MM.1S (cell line): ENCODE data around the gene EMC8.

ENCODE experiments used
- EZH2 ChIP-seq: fragments of 300-600 bp; sonication (generic); optimal IDR thresholded peaks from 2 replicates; pipeline ENCODE3; 2017; ENCODE audit warnings: low read depth, mild to moderate bottlenecking, antibody characterized with exemption, low read length, mixed read lengths
- EZH2phosphoT487 ChIP-seq: fragments of 300-600 bp; sonication (generic); IDR thresholded peaks from 2 replicates; pipeline ENCODE4 v1.6.1; 2018; ENCODE audit warnings: antibody characterized with exemption, low read length
- TF ChIP-seq, protein P1 (sequence below): fragments of 300-600 bp; sonication (generic); IDR thresholded peaks from 2 replicates; pipeline ENCODE4 v1.5.1; 2016; ENCODE audit warnings: antibody characterized with exemption, low read length, mixed read lengths

DNA sequence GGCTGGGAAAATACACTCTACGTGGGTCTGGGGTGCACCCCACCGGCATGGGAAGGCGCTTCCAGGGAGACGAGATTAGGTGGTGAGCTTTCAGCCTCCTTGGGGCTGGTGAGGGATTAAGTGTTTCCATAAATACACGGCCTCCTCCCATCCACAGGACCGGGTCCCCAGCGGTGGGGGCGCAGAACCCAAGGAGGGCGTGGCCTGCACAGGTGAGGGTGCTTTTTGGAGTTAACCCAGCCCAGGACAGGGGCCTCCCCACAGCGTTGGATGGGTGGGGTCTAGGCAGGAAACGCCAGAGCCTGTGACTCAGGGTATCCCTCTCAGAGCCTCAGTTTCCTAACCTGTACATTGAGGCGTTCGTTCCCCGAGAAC lies 49.6 kb downstream of the EMC8 start:
- TF ChIP-seq, protein P1, sequence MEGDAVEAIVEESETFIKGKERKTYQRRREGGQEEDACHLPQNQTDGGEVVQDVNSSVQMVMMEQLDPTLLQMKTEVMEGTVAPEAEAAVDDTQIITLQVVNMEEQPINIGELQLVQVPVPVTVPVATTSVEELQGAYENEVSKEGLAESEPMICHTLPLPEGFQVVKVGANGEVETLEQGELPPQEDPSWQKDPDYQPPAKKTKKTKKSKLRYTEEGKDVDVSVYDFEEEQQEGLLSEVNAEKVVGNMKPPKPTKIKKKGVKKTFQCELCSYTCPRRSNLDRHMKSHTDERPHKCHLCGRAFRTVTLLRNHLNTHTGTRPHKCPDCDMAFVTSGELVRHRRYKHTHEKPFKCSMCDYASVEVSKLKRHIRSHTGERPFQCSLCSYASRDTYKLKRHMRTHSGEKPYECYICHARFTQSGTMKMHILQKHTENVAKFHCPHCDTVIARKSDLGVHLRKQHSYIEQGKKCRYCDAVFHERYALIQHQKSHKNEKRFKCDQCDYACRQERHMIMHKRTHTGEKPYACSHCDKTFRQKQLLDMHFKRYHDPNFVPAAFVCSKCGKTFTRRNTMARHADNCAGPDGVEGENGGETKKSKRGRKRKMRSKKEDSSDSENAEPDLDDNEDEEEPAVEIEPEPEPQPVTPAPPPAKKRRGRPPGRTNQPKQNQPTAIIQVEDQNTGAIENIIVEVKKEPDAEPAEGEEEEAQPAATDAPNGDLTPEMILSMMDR, result no peak
- no peak for TF ChIP-seq EZH2phosphoT487
- no peak for TF ChIP-seq EZH2
